ENCODE results near the gene MXD1. TPM values are rescaled to one million over a fixed set of nuclear protein-coding genes. Genes with fewer than 3 reads are reported as not detected.

Gene MXD1
- total and polyA plus RNA-seq, 8 donors: 1.5 to 8.6 (median 5.0) TPM

DNA sequence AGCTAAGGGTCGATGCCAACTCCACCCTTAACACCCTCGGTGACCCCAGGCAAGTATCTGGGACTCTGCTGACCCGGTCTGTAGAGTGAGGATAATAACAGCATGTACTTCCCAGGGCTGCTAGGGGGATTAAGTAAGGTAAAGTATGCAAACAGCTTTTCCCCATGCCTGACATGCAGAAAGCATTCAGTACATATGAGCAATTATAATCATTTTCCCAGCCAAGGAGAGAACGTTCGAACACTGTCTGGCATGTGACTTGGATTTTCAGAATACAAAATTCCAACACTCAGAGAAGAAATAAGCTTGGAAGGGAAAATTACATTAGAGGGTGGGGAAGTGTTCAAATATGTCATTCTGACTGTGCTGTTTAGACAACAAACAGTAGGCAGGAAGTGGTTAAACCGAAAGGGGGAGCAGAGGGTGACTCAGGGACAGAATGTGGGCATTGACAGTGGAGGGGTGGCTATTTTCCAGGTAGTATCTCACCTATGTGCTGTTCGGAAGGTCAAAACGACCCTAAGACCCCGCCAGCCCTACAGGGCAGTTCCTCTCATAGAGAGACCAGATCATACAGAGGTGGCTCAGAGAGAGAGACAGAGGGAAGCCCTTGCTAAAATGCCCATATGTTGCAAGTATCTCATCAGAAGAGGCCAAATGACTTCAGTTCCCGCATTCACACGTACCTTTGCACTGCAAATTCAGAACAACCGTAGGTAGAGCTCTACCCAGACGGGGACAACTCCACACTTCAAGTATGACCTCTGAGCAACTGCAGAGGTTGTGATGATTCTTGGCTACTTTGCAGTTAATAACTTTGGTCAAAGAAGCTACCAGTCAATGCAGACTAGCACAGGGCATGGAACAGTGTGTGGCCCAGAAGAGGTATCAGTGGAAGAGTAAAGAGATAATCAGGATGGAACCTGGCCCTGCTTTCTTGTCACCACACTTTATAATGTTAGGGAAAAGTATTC lies 31.7 kb downstream of the MXD1 start:
- ATAC-seq (peak in 3 of 4 donors; percentile 36 to 64 (median 42)), DNase-seq (no peak), FAIRE-seq (no peak)
- TF ChIP-seq, protein P1, sequence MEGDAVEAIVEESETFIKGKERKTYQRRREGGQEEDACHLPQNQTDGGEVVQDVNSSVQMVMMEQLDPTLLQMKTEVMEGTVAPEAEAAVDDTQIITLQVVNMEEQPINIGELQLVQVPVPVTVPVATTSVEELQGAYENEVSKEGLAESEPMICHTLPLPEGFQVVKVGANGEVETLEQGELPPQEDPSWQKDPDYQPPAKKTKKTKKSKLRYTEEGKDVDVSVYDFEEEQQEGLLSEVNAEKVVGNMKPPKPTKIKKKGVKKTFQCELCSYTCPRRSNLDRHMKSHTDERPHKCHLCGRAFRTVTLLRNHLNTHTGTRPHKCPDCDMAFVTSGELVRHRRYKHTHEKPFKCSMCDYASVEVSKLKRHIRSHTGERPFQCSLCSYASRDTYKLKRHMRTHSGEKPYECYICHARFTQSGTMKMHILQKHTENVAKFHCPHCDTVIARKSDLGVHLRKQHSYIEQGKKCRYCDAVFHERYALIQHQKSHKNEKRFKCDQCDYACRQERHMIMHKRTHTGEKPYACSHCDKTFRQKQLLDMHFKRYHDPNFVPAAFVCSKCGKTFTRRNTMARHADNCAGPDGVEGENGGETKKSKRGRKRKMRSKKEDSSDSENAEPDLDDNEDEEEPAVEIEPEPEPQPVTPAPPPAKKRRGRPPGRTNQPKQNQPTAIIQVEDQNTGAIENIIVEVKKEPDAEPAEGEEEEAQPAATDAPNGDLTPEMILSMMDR (IDR thresholded peaks at IDR 0.05): no peak
- Histone ChIP-seq H3K36me3 (no peaks in the 10 kb centered on the region), H3K4me3 (no peak overlapping the region), H3K4me1 (no peaks in the 10 kb centered on the region), H3K27ac (no peak overlapping the region), H3K9me3 (no peaks in the 10 kb centered on the region), H3K27me3 (no peaks in the 10 kb centered on the region)
- intact Hi-C loops (cut with DNase I): no loop called here
- 68 to 74% methylated on average over 13 of the region's 13 CpGs for WGBS, 2 donors

DNA sequence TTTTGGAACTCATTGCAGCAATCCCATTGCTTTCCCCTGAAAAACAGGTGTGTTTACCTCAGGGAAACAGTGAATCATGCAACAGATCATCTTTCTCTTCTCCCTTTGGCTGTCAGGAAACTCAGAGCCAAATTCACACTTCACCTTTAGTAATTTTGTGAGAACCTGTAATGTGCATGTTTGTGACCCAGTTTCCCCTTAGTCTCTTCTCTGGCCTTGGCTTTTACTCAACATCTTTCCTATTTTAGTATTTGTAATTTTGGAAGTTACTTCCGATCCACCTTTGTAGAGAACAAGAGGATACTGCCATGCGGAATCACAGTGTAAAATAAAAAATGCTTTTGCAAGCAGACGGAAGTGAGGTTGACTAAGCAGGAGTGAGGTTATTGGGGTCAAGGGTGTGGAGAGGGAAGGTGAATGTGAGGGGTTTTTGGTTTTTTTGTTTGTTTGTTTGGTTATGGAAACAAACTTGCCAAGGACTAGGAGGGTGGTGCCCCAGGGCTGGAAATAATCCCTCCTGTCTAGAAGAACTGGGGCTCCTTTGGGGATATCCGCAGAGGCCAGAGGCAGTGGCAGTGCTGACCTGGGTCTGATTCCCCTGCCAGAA lies 32.5 kb downstream of the MXD1 start:
- no peak overlapping the region for H3K27ac ChIP-seq
- no peaks in the 10 kb centered on the region for H3K36me3 ChIP-seq
- no peaks in the 10 kb centered on the region for H3K4me1 ChIP-seq
- WGBS, 2 donors: 92 to 95% methylated on average over 4 of the region's 4 CpGs
- no peaks in the 10 kb centered on the region for H3K27me3 ChIP-seq
- FAIRE-seq: no peak
- no peak for ATAC-seq
- no peaks in the 10 kb centered on the region for H3K9me3 ChIP-seq
- intact Hi-C loops (cut with DNase I): no loop called here
- TF ChIP-seq, protein P1 (IDR thresholded peaks at IDR 0.05): no peak
- no peak overlapping the region for H3K4me3 ChIP-seq
- DNase-seq: no peak

DNA sequence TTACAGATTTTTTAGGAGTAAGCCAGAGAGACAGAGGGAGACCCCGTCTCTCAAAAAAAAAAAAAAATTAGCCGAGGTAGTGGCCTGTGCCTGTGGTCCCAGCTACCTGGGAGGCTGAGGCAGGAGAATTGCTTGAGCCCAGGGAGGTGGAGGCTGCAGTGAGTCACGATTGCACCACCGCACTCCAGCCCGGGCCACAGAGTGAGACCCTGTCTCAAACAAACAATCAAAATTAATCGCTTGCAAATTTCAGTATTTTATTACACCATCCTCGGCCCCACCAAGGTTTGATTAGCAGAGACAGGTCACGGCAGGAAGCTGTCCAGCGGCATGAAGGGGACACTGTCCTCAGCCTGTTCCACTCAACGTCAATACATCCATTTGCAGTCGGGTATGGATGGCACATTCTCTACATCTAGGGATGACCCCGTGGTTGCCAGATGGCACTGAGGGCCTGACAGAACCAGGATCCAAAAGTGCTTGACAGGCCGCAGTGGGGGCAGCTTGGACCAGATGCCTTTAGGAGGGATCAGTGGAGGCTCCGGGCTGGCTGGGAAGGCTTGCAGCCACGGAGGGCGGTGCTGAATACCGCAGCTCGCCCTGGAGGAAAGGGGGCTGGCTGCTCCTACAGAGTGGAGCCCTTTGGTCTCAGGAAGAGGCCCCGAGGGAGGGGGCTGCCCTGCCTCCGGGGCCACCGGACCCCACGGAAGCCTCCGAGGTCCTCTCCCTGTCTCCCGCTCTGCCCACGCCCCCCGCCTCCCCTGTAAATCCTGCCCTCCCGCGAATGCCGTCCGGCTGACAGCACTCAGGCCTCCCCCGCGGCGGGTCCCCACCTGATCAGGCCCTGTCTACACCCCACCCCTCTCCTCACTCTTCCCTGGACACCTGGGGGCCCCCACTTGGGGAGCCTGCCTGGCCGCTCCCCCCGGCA lies 33.4 kb downstream of the MXD1 start:
- intact Hi-C loops (cut with DNase I): no loop called here
- H3K9me3 ChIP-seq: no peaks in the 10 kb centered on the region
- WGBS, 2 donors: 49 to 53% methylated on average over 25 to 35 of the region's 35 CpGs
- peak in 1 of 4 donors; percentile 32 for ATAC-seq
- no peak overlapping the region for H3K27ac ChIP-seq
- H3K27me3 ChIP-seq: no peaks in the 10 kb centered on the region
- H3K36me3 ChIP-seq: no peaks in the 10 kb centered on the region
- DNase-seq: peak in 1 of 6 donors; percentile 55
- peak overlapping the region in 1 of 4 donors; percentile 4 for H3K4me3 ChIP-seq
- TF ChIP-seq, protein P1 (IDR thresholded peaks at IDR 0.05): no peak
- H3K4me1 ChIP-seq: no peaks in the 10 kb centered on the region
- no peak for FAIRE-seq

DNA sequence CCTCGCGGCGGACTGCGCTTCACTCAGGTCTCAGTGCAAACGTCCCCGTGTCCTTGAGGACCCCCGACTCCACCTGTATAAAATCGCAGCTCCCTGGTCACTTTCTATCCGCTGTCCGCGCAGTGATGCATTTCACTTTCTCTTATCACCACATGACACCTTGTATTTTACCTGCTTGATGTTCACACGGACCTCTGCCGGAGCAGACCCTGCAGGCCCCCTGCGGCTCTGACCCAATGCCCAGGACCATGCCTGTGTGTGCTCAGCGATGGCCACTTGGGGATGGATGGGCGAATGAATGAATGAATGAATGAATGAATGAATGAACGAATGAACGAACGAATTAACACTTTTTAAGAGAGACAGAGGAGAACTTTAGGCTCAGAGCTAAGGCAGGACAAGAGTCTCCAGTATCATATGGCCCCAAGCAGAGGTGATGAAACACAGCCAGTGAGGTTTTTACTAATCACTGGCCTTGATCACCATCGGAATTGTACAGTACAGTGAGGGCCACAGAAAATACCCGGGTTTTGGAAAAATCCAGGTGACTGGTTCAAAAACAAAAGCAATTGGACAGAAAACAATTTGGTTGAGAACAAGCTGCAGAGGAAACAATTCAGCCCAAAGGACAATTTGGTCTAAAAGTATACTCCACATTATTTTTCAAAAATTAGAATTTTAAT lies 34.2 kb downstream of the MXD1 start:
- Histone ChIP-seq H3K27ac (no peak overlapping the region), H3K4me1 (no peaks in the 10 kb centered on the region), H3K4me3 (peak overlapping the region in 1 of 4 donors; percentile 4), H3K9me3 (no peaks in the 10 kb centered on the region), H3K36me3 (no peaks in the 10 kb centered on the region), H3K27me3 (no peaks in the 10 kb centered on the region)
- ATAC-seq: no peak
- intact Hi-C loops (cut with DNase I): no loop called here
- FAIRE-seq: no peak
- TF ChIP-seq, protein P1 (IDR thresholded peaks at IDR 0.05): no peak
- no peak for DNase-seq
- 37 to 48% methylated on average over 19 to 21 of the region's 21 CpGs for WGBS, 2 donors
